Measurements from ENCODE around the gene LCE2A. TPM values are rescaled to one million over a fixed set of nuclear protein-coding genes. Genes with fewer than 3 reads are reported as not detected.

The LCE2A gene
- polyA plus RNA-seq, 1 donor (not counting 4 experiments of a cell fraction or from before 2014, with no cell fraction given): 0.16 TPM

DNA sequence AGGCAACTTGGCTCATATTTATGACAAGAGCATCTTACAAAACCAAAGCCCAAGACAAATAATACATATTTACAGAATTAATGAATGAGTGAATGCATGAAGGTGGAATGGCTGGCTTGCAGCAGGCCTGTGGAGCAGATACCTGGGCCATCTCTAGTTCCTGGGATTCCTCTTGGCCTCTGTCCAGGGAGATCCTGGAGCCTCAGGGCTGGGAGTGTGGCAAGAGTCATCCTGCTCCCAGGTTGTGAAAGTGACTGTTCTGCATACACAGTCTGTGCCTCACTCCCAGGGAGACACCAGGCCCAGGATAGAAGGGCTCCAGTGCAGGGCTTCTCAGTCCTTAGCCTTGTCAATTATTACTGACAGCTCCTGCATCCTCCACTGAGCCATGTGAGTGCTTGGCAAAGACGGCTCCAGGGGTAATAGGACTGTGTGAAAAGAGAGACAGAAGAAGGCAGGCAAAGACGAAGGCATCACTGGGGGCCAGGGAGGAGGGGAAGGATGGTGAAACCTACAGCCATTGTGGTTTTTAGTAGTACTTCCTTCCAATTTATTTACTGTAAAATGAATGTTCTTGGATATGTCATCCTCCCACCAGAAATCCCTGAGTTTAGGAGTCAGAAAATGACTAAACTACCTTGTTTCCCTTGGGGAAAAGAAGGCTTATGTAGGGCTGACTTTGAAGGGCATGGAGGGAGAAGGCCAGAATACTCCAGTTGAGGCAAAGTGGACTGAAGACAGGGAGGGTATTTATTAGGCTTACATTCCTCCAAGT lies 45.4 kb downstream of the LCE2A start:
- H3K4me3 ChIP-seq (ENCODE audit: control insufficient read depth in 2 of 3, extremely low read depth in 1 of 3, insufficient read depth in 2 of 3, low read depth in 1 of 3, low read length in 3 of 3): no peak overlapping the region
- dilution Hi-C loops (cut with MboI; ENCODE audit: extremely low pct_ligation_motif_present, low sequenced_read_pairs): no loop called here
- no peaks in the 10 kb centered on the region for H3K27me3 ChIP-seq (ENCODE audit: control insufficient read depth, extremely low read depth, insufficient read depth, low read length)
- peaks cover 47% of the 10 kb centered on the region for H3K4me1 ChIP-seq (ENCODE audit: control insufficient read depth, extremely low read depth, insufficient read depth, low read length)
- H3K9ac ChIP-seq (ENCODE audit: control insufficient read depth, extremely low read depth, insufficient read depth, low read length): peak overlapping the region; percentile 13
- H3K79me2 ChIP-seq (ENCODE audit: control insufficient read depth, insufficient read depth, low read length): no peaks in the 10 kb centered on the region
- DNase-seq (ENCODE audit: low read depth, low spot score) (peak; percentile 86), FAIRE-seq (peak; percentile 84)
- no peaks in the 10 kb centered on the region for H4K20me1 ChIP-seq (ENCODE audit: control insufficient read depth, extremely low read depth, insufficient read depth, low read length)
- no peaks in the 10 kb centered on the region for H3K36me3 ChIP-seq (ENCODE audit: control insufficient read depth in 2 of 2, extremely low read depth in 1 of 2, insufficient read depth in 2 of 2, low read length in 2 of 2)
- H3K4me2 ChIP-seq (ENCODE audit: control insufficient read depth, extremely low read depth, insufficient read depth, low read depth, low read length): peak overlapping the region; percentile 67
- H3K27ac ChIP-seq (ENCODE audit: control insufficient read depth, insufficient read depth, low read length): peak overlapping the region; percentile 76
- H3K9me1 ChIP-seq (ENCODE audit: control insufficient read depth, extremely low read depth, insufficient read depth, low read length): no peaks in the 10 kb centered on the region
- no peaks in the 10 kb centered on the region for H3K9me3 ChIP-seq (ENCODE audit: control insufficient read depth, low read depth, low read length)
- TF ChIP-seq CTCF (optimal IDR thresholded peaks at IDR 0.05 in 1 of 3, IDR thresholded peaks at IDR 0.05 in 1 of 3, conservative IDR thresholded peaks at IDR 0.05 in 1 of 3; ENCODE audit: extremely low read depth in 1 of 3, insufficient read depth in 2 of 3, low read length in 3 of 3): no peak
- no peak for TF ChIP-seq EZH2 (IDR thresholded peaks at IDR 0.05; ENCODE audit: low read length)
- H2AFZ ChIP-seq (ENCODE audit: control insufficient read depth, low read length): no peak overlapping the region

GRCh38 chr1:152745289-152745704 lies 47.2 kb downstream of the LCE2A start:
- dilution Hi-C loops (cut with MboI; ENCODE audit: extremely low pct_ligation_motif_present, low sequenced_read_pairs): no loop called here
- no peak overlapping the region for H3K4me3 ChIP-seq (ENCODE audit: control insufficient read depth in 2 of 3, extremely low read depth in 1 of 3, insufficient read depth in 2 of 3, low read depth in 1 of 3, low read length in 3 of 3)
- no peak overlapping the region for H3K9ac ChIP-seq (ENCODE audit: control insufficient read depth, extremely low read depth, insufficient read depth, low read length)
- DNase-seq (ENCODE audit: low read depth, low spot score) (no peak), FAIRE-seq (peak; percentile 90)
- H3K4me2 ChIP-seq (ENCODE audit: control insufficient read depth, extremely low read depth, insufficient read depth, low read depth, low read length): no peak overlapping the region
- no peaks in the 10 kb centered on the region for H4K20me1 ChIP-seq (ENCODE audit: control insufficient read depth, extremely low read depth, insufficient read depth, low read length)
- no peak overlapping the region for H2AFZ ChIP-seq (ENCODE audit: control insufficient read depth, low read length)
- no peaks in the 10 kb centered on the region for H3K27me3 ChIP-seq (ENCODE audit: control insufficient read depth, extremely low read depth, insufficient read depth, low read length)
- no peaks in the 10 kb centered on the region for H3K36me3 ChIP-seq (ENCODE audit: control insufficient read depth in 2 of 2, extremely low read depth in 1 of 2, insufficient read depth in 2 of 2, low read length in 2 of 2)
- no peaks in the 10 kb centered on the region for H3K79me2 ChIP-seq (ENCODE audit: control insufficient read depth, insufficient read depth, low read length)
- TF ChIP-seq EZH2 (IDR thresholded peaks at IDR 0.05; ENCODE audit: low read length): no peak
- TF ChIP-seq CTCF (optimal IDR thresholded peaks at IDR 0.05 in 1 of 3, IDR thresholded peaks at IDR 0.05 in 1 of 3, conservative IDR thresholded peaks at IDR 0.05 in 1 of 3; ENCODE audit: extremely low read depth in 1 of 3, insufficient read depth in 2 of 3, low read length in 3 of 3): peak in 2 of 3 experiments; percentile 0 to 26
- H3K9me1 ChIP-seq (ENCODE audit: control insufficient read depth, extremely low read depth, insufficient read depth, low read length): no peaks in the 10 kb centered on the region
- H3K9me3 ChIP-seq (ENCODE audit: control insufficient read depth, low read depth, low read length): no peaks in the 10 kb centered on the region
- peaks cover 35% of the 10 kb centered on the region for H3K4me1 ChIP-seq (ENCODE audit: control insufficient read depth, extremely low read depth, insufficient read depth, low read length)
- peak overlapping the region; percentile 54 for H3K27ac ChIP-seq (ENCODE audit: control insufficient read depth, insufficient read depth, low read length)
